Ishikawa (cell line): Measurements from ENCODE around the gene PROM1.

Experiments used
- CEBPB ChIP-seq: IDR thresholded peaks from 2 replicates; pipeline ENCODE4 v1.6.1; 2012
- CREB1 ChIP-seq: IDR thresholded peaks from 2 replicates; pipeline ENCODE4 v1.6.1; 2012; ENCODE audit warnings: low read depth
- EP300 ChIP-seq: IDR thresholded peaks from 2 replicates; pipeline ENCODE4 v1.6.1; 2012; ENCODE audit warnings: borderline replicate concordance
- YY1 ChIP-seq: IDR thresholded peaks from 2 replicates; pipeline ENCODE4 v1.6.1; 2012; ENCODE audit warnings: low read depth
- TF ChIP-seq, protein P1 (sequence below): IDR thresholded peaks from 2 replicates; pipeline ENCODE4 v1.6.1; 2012

DNA sequence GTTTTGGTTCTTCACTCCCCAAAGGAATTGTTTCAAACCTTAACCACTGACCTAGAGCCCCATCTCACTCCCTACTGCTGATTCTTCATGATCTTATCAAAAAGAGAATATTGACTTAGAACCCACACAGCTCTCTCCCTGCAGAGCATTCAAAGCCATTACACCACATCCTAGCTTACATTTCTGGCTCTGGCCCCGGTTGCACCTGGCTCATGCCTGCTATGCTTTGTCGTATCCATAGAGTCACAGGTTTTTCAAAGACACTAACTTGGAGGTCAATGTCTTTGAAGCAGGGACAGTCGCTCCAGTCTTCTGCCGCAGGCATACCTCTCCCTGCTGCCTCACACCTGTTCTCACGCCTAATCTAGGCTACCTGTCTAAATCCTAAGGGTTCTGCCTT, 78.1 kb downstream of the PROM1 start:
- TF ChIP-seq EP300 (no peak), CEBPB (no peak), CREB1 (no peak), YY1 (no peak)
- TF ChIP-seq, protein P1, sequence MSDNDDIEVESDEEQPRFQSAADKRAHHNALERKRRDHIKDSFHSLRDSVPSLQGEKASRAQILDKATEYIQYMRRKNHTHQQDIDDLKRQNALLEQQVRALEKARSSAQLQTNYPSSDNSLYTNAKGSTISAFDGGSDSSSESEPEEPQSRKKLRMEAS = no peak
